GM21529 (cell line): ENCODE measurements around the gene ZNF467.

ENCODE experiments used
- ATAC-seq: cut with Tn5 transposase; IDR thresholded peaks from one replicate; pipeline ENCODE4 v1.9.1; 2021; ENCODE audit not compliant: unreplicated experiment

ZNF467 gene

GRCh38 chr7:149787428-149788299 is 14.3 kb upstream of the ZNF467 start:
- no peak for ATAC-seq

GRCh38 chr7:149785983-149786382 is 12.6 kb upstream of the ZNF467 start:
- no peak for ATAC-seq

GRCh38 chr7:149785402-149785801 is 12.0 kb upstream of the ZNF467 start:
- no peak for ATAC-seq

DNA sequence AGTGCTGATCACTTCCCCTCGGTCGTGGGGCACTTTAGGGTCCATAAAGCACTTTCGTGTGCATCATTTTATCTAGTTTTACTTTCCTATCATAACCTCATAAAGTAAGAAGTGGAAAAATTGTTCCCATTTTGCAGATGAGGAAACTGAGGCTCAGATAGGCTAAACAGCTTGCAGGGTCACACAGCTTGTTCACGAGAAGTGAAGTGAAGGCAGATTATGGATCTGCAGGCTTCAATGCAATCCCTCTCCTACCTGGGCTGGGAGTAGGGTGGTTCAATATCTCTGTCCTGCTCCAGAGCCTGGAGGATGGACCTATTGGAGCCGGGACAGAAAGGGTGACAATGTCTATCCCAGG is 10.8 kb upstream of the ZNF467 start:
- no peak for ATAC-seq

GRCh38 chr7:149783386-149784250 is 10.2 kb upstream of the ZNF467 start:
- ATAC-seq = no peak

- no peak for ATAC-seq
Observed at GRCh38 chr7:149782682-149783345, 9.4 kb upstream of the ZNF467 start.

DNA sequence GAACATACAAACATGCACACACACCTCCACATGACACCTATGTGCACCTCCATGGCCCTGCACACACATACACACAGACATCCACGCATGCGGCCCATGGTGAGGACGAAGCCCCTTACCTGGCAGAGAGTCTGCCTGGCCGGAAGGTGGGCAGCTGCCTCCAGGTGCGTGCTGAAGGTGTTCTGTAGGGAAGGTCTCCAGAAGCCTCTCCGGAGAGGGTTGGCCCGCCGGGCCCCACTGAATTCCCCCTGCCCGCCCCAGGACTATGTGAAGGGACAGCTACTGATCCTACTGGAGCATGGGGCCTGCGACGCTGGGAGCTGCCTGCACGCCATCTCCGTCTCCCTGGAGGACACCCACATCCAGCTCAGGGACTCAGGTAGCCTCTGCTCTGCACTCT is 8.5 kb upstream of the ZNF467 start:
- no peak for ATAC-seq

DNA sequence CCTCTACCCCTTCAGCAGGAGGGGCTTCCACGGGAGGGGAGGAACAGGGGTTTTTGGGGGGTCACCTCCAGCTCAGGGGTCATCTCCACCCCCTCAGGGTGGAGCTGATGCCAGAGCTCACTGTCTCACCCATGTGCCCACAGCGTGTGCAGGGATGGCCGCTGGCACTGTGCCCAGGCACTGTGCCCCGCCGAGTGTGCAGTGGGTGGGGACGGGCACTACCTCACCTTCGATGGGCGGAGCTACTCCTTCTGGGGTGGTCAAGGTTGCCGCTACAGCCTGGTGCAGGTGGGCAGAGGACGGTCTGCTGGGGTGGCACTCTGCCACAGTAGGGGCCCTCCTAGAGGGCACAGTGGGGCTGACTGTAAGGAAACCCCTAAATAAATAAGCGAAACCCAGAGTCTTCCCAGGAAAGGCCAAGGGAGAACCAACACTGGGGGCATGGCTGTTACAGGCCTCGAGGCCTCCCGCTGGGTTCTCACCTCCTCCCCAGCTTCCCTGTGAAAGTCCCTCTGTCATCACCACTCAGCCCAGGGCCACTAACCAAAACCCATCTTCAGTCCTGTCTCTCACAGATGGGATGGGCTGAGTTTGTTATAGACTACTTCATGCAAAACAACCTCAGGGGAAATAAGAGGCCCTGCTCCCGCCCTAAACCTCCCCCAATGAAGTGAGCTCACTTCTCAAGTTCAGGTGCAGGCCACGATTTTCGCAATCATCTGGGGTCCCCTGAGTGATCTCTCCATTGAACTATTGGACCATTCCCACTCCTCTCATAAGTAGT is 7.4 kb upstream of the ZNF467 start:
- ATAC-seq = no peak

GRCh38 chr7:149780056-149780455 is 6.7 kb upstream of the ZNF467 start:
- no peak for ATAC-seq

DNA sequence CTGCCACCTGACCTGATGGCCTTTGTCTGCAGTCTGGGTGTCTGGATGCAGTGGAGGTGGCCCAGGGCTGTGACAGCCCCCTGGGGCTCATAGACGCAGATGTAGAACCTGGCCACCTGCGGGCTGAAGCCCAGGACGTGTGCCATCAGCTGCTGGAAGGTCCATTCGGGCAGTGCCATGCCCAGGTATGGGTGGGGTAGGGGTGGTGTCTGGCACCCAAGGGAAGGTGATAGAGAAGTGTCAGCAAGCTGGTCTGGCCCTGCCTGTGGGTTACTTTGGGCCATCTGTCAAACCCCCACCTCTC is 6.1 kb upstream of the ZNF467 start:
- ATAC-seq = no peak

GRCh38 chr7:149778696-149779501 is 5.5 kb upstream of the ZNF467 start:
- no peak for ATAC-seq

DNA sequence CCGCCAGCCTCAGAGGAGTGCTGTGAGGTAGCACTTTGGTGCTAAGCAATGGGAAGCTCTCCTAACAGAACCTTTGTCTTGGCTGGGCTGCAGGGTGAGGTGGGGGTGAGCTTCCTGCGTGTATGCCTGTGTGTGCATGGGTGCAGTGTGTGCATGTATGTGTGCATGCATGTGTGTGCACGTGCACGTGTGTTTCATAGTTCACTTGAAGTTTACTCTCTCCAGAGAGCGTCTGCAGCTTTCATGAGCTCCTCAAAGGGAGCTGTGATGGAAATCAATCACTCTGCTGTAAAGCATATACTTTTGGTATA is 4.9 kb upstream of the ZNF467 start:
- ATAC-seq = no peak

DNA sequence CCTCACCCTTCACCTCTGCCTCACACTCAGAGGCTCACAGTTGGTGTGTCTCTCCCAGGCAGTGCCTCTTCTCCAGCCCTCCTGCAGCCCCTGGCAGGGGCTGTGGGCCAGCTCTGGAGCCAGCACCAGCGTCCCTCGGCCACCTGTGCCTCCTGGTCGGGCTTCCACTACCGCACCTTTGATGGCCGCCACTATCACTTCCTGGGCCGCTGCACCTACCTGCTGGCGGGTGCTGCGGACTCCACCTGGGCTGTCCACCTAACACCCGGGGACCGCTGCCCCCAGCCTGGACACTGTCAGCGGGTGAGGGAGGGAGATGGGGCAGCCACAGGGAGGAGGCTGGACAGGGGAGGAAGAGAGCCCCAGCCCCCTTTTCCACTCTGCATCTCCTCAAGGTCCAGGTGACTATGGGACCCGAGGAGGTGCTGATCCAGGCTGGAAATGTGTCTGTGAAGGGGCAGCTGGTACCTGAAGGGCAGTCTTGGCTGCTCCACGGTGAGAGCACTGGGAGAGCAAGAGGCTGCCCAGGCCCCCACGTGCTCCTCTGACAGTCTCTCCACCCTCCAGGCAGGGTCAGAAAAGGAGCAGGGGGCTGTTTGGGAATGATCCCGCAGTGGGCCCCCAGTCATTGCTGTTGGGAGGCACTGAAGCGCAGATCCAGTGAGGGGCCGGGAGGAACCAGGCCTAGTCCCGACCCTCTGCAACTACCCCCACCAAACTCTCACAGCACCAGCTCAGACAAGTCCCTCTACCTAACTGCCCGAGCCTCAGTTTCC is 4.4 kb upstream of the ZNF467 start:
- ATAC-seq = no peak

GRCh38 chr7:149776848-149777407 is 3.5 kb upstream of the ZNF467 start:
- ATAC-seq = no peak

GRCh38 chr7:149776289-149776688 is 2.9 kb upstream of the ZNF467 start:
- no peak for ATAC-seq

DNA sequence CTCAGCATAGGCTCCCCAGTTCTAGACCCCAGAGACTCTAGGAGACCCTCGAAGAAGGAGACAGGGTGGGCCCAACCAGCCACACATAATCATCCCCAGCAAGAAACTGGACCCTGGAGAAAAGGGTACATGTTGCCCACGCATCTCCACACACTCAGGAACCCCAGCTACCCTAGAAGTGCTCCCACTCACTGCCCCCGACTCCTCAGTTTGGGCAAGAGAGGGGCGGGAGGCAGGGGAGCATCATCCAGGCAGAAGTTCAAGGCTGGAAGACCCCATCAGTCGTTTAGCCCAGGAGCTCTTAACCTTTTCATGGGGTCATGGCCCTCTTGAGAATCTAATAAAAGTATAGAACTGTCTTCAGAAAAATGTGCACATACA is 1.8 kb upstream of the ZNF467 start:
- no peak for ATAC-seq

GRCh38 chr7:149774237-149775175 is 1.1 kb upstream of the ZNF467 start:
- ATAC-seq = no peak

- ATAC-seq = no peak
Observed at GRCh38 chr7:149772956-149773434, 393 bp downstream of the ZNF467 start.
